Gastrocnemius medialis (tissue), 4 donors: ENCODE results near the gene INTS7.

Source experiments
- POLR2A ChIP-seq, 2 donors: fragments of 450-650 bp; IDR thresholded peaks; one replicate each; pipeline ENCODE4 v1.6.1; 2017; ENCODE audit warnings: antibody characterized with exemption in 2 of 2, mild to moderate bottlenecking in 2 of 2, moderate library complexity in 2 of 2
- TF ChIP-seq, protein P1 (sequence below), 5 experiments: fragments of 450-650 bp in 3 of 5; fragments of 200-600 bp in 2 of 5; sonication (generic) in 2 of 5; IDR thresholded peaks in 4 of 5; conservative IDR thresholded peaks in 1 of 5; 1 replicate in 4 of 5; 2 replicates in 1 of 5; pipeline ENCODE4 v1.5.1; 2016 to 2019; ENCODE audit warnings: antibody characterized with exemption in 5 of 5, mild to moderate bottlenecking in 3 of 5, moderate library complexity in 3 of 5

DNA sequence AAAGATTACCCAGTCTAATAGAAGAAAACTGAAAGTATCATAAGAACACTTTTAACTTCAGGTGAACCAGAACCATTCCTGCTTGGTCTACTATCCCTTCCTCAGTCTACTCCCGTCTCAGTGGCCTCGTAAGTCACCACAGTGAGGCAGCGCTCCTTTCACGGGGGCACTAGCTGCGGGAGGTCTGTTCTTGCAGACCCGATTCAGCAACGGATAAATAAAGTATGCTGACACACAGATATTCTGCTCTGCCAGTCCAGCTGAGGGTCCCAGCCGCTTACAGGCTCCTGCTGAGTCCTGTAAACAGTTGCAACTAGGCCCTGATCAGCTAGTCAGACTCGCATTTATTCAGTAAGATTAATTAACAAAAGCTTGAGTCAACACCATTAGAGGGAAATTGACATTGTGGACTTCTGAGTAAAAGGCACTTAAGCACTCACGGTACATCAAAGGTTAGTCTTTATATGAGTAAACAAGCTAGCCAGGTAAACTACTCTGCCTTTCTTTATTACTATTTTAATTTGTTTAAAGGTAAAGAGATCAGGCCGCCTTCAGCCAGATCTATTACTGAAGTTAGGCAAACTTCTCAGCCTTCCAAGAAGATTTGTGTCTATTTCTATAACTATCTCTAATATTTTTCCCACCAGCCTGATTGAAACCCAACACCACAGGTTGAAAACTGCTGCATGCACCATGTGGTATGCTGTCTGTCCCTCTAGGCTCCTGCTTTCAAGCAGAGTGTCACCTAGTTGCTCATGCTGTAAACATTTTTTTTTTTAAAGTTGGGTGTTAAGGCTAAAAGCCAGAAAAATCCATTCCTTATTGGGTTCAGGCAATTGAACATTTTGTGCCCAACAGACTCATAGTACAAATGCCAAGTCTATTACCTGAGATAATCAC is 87.7 kb downstream of the INTS7 start:
- TF ChIP-seq, protein P1, sequence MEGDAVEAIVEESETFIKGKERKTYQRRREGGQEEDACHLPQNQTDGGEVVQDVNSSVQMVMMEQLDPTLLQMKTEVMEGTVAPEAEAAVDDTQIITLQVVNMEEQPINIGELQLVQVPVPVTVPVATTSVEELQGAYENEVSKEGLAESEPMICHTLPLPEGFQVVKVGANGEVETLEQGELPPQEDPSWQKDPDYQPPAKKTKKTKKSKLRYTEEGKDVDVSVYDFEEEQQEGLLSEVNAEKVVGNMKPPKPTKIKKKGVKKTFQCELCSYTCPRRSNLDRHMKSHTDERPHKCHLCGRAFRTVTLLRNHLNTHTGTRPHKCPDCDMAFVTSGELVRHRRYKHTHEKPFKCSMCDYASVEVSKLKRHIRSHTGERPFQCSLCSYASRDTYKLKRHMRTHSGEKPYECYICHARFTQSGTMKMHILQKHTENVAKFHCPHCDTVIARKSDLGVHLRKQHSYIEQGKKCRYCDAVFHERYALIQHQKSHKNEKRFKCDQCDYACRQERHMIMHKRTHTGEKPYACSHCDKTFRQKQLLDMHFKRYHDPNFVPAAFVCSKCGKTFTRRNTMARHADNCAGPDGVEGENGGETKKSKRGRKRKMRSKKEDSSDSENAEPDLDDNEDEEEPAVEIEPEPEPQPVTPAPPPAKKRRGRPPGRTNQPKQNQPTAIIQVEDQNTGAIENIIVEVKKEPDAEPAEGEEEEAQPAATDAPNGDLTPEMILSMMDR (IDR thresholded peaks at IDR 0.05 in 4 of 5, conservative IDR thresholded peaks at IDR 0.05 in 1 of 5), result no peak
- no peak for TF ChIP-seq POLR2A (IDR thresholded peaks at IDR 0.05)
